Effector memory CD8-positive, alpha-beta T cell (primary cell): ENCODE measurements around the gene DGAT2.
A peak's percentile ranks its signal among the peaks of the same experiment; 100 is the strongest.

Source experiments
- ATAC-seq: fragments of 150-1000 bp; cut with Tn5 transposase; replicated peaks from 2 replicates; pipeline ENCODE4 v1.10.0; 2021; ENCODE audit warnings: mild to moderate bottlenecking, moderate library complexity
- DNase-seq, 3 experiments: peaks; one replicate each; pipeline ENCODE4 v3.0.0; 2021
- H3K27ac Mint-ChIP-seq, 2 donors: one replicate each; pipeline ENCODE4 v1.8.0; 2022; ENCODE audit warnings: mild to moderate bottlenecking in 2 of 2, mixed read lengths in 2 of 2, moderate library complexity in 2 of 2
- H3K27me3 Mint-ChIP-seq, 2 donors: one replicate each; pipeline ENCODE4 v1.8.0; 2022; ENCODE audit warnings: mixed read lengths in 2 of 2
- H3K36me3 Mint-ChIP-seq: one replicate; pipeline ENCODE4 v1.8.0; 2022; ENCODE audit warnings: mild to moderate bottlenecking, moderate library complexity, mixed read lengths; ENCODE audit not compliant: insufficient read depth
- H3K4me1 Mint-ChIP-seq, 2 donors: one replicate each; pipeline ENCODE4 v1.8.0; 2022; ENCODE audit warnings: low read depth in 2 of 2, mixed read lengths in 2 of 2
- H3K4me3 Mint-ChIP-seq, 2 donors: one replicate each; pipeline ENCODE4 v1.8.0; 2022; ENCODE audit warnings: mild to moderate bottlenecking in 2 of 2, mixed read lengths in 2 of 2, moderate library complexity in 2 of 2
- H3K9me3 Mint-ChIP-seq, 2 donors: one replicate each; pipeline ENCODE4 v1.8.0; 2022; ENCODE audit warnings: mixed read lengths in 2 of 2
- total RNA-seq, 9 experiments: gene quantifications; one replicate each; lab custom pipeline; 2026; lab: John Stamatoyannopoulos, UW

Gene DGAT2
- 0 to 8.4 (median 0.32) reads per million in 9 experiments for total RNA-seq

- H3K27me3 Mint-ChIP-seq, result peaks cover 7 to 52% of the 10 kb centered on the region in 2 donors
- peaks cover 8% of the 10 kb centered on the region for H3K36me3 Mint-ChIP-seq
- H3K4me1 Mint-ChIP-seq, result peaks cover 12 to 13% of the 10 kb centered on the region in 2 donors
- peak; percentile 62 to 65 (median 62) for DNase-seq
- peak within 1 kb of the TSS; percentile 87 to 91 for H3K27ac Mint-ChIP-seq
- peak; percentile 90 for ATAC-seq
- no peaks in the 10 kb centered on the region for H3K9me3 Mint-ChIP-seq
- H3K4me3 Mint-ChIP-seq, result peak within 1 kb of the TSS; percentile 83 to 87
These were observed at the start of gene DGAT2 for GRCh38 chr11:75768112-75768908. Gene DGAT2 (plus strand): TSS chr11:75768778. CDS start chr11:75768992, 214 bp downstream.

GRCh38 chr11:75719340-75720239, 49.0 kb upstream of the DGAT2 start:
- Mint-ChIP-seq H3K27me3 (no peaks in the 10 kb centered on the region), H3K4me1 (peaks cover 0 to 2% of the 10 kb centered on the region in 2 donors), H3K27ac (peak overlapping the region in 1 of 2 donors; percentile 56), H3K4me3 (no peak overlapping the region), H3K36me3 (no peaks in the 10 kb centered on the region), H3K9me3 (no peaks in the 10 kb centered on the region)
- DNase-seq (no peak), ATAC-seq (no peak)

GRCh38 chr11:75720639-75721038, 47.9 kb upstream of the DGAT2 start:
- Mint-ChIP-seq H3K27ac (no peak overlapping the region), H3K4me1 (peaks cover 0 to 2% of the 10 kb centered on the region in 2 donors), H3K36me3 (no peaks in the 10 kb centered on the region), H3K9me3 (no peaks in the 10 kb centered on the region), H3K4me3 (no peak overlapping the region), H3K27me3 (no peaks in the 10 kb centered on the region)
- no peak for ATAC-seq
- DNase-seq, result no peak

GRCh38 chr11:75721852-75722668, 46.5 kb upstream of the DGAT2 start:
- Mint-ChIP-seq H3K4me3 (no peak overlapping the region), H3K27ac (no peak overlapping the region), H3K27me3 (no peaks in the 10 kb centered on the region), H3K4me1 (peaks cover 0 to 2% of the 10 kb centered on the region in 2 donors), H3K9me3 (no peaks in the 10 kb centered on the region), H3K36me3 (no peaks in the 10 kb centered on the region)
- DNase-seq (no peak), ATAC-seq (no peak)

- no peaks in the 10 kb centered on the region for H3K36me3 Mint-ChIP-seq
- H3K4me1 Mint-ChIP-seq, result peaks cover 0 to 2% of the 10 kb centered on the region in 2 donors
- no peaks in the 10 kb centered on the region for H3K9me3 Mint-ChIP-seq
- ATAC-seq, result no peak
- H3K27ac Mint-ChIP-seq, result no peak overlapping the region
- no peak overlapping the region for H3K4me3 Mint-ChIP-seq
- no peak for DNase-seq
- H3K27me3 Mint-ChIP-seq, result no peaks in the 10 kb centered on the region
These were observed 45.9 kb upstream of the DGAT2 start for GRCh38 chr11:75722669-75723042.

GRCh38 chr11:75725547-75726320, 42.8 kb upstream of the DGAT2 start:
- H3K9me3 Mint-ChIP-seq, result no peaks in the 10 kb centered on the region
- DNase-seq, result no peak
- no peak for ATAC-seq
- H3K4me1 Mint-ChIP-seq, result peaks cover 0 to 2% of the 10 kb centered on the region in 2 donors
- no peak overlapping the region for H3K27ac Mint-ChIP-seq
- no peak overlapping the region for H3K4me3 Mint-ChIP-seq
- no peaks in the 10 kb centered on the region for H3K36me3 Mint-ChIP-seq
- no peaks in the 10 kb centered on the region for H3K27me3 Mint-ChIP-seq

GRCh38 chr11:75728992-75729391, 39.6 kb upstream of the DGAT2 start:
- no peaks in the 10 kb centered on the region for H3K36me3 Mint-ChIP-seq
- no peak overlapping the region for H3K4me3 Mint-ChIP-seq
- H3K4me1 Mint-ChIP-seq, result no peaks in the 10 kb centered on the region
- H3K27me3 Mint-ChIP-seq, result peaks cover 10 to 23% of the 10 kb centered on the region in 2 donors
- H3K27ac Mint-ChIP-seq, result no peak overlapping the region
- ATAC-seq (no peak), DNase-seq (no peak)
- no peaks in the 10 kb centered on the region for H3K9me3 Mint-ChIP-seq

GRCh38 chr11:75731095-75731494, 37.5 kb upstream of the DGAT2 start:
- DNase-seq, result no peak
- ATAC-seq, result no peak
- H3K36me3 Mint-ChIP-seq, result no peaks in the 10 kb centered on the region
- H3K4me1 Mint-ChIP-seq, result no peaks in the 10 kb centered on the region
- peaks cover 10 to 37% of the 10 kb centered on the region in 2 donors for H3K27me3 Mint-ChIP-seq
- no peaks in the 10 kb centered on the region for H3K9me3 Mint-ChIP-seq
- H3K4me3 Mint-ChIP-seq, result no peak overlapping the region
- H3K27ac Mint-ChIP-seq, result no peak overlapping the region

- Mint-ChIP-seq H3K4me1 (no peaks in the 10 kb centered on the region), H3K27ac (no peak overlapping the region), H3K9me3 (no peaks in the 10 kb centered on the region), H3K36me3 (no peaks in the 10 kb centered on the region), H3K27me3 (peaks cover 10 to 47% of the 10 kb centered on the region in 2 donors), H3K4me3 (no peak overlapping the region)
- ATAC-seq (no peak), DNase-seq (no peak)
These were observed 35.5 kb upstream of the DGAT2 start for GRCh38 chr11:75733071-75733430.

GRCh38 chr11:75733431-75734107, 35.0 kb upstream of the DGAT2 start:
- Mint-ChIP-seq H3K27me3 (peaks cover 10 to 49% of the 10 kb centered on the region in 2 donors), H3K36me3 (no peaks in the 10 kb centered on the region), H3K27ac (peak overlapping the region in 1 of 2 donors; percentile 23), H3K9me3 (no peaks in the 10 kb centered on the region), H3K4me1 (no peaks in the 10 kb centered on the region), H3K4me3 (no peak overlapping the region)
- no peak for DNase-seq
- no peak for ATAC-seq

- no peak overlapping the region for H3K4me3 Mint-ChIP-seq
- no peak for DNase-seq
- H3K36me3 Mint-ChIP-seq, result no peaks in the 10 kb centered on the region
- H3K4me1 Mint-ChIP-seq, result no peaks in the 10 kb centered on the region
- no peaks in the 10 kb centered on the region for H3K9me3 Mint-ChIP-seq
- peaks cover 10 to 54% of the 10 kb centered on the region in 2 donors for H3K27me3 Mint-ChIP-seq
- no peak for ATAC-seq
- no peak overlapping the region for H3K27ac Mint-ChIP-seq
These were observed 33.9 kb upstream of the DGAT2 start for GRCh38 chr11:75734491-75735180.
